Tibial nerve (tissue), 3 donors: ENCODE data around the gene RPLP2.

Source experiments
- POLR2A ChIP-seq, 2 donors: fragments of 450-650 bp; IDR thresholded peaks; one replicate each; pipeline ENCODE4 v1.6.1; 2017; ENCODE audit warnings: antibody characterized with exemption in 2 of 2, mild to moderate bottlenecking in 2 of 2, moderate library complexity in 2 of 2
- TF ChIP-seq, protein P1 (sequence below), 5 experiments: fragments of 200-600 bp in 3 of 5; fragments of 450-650 bp in 2 of 5; sonication (generic) in 3 of 5; IDR thresholded peaks; one replicate each; pipeline ENCODE4 v1.5.1; 2016 to 2019; ENCODE audit warnings: antibody characterized with exemption in 5 of 5, mild to moderate bottlenecking in 3 of 5, moderate library complexity in 2 of 5

DNA sequence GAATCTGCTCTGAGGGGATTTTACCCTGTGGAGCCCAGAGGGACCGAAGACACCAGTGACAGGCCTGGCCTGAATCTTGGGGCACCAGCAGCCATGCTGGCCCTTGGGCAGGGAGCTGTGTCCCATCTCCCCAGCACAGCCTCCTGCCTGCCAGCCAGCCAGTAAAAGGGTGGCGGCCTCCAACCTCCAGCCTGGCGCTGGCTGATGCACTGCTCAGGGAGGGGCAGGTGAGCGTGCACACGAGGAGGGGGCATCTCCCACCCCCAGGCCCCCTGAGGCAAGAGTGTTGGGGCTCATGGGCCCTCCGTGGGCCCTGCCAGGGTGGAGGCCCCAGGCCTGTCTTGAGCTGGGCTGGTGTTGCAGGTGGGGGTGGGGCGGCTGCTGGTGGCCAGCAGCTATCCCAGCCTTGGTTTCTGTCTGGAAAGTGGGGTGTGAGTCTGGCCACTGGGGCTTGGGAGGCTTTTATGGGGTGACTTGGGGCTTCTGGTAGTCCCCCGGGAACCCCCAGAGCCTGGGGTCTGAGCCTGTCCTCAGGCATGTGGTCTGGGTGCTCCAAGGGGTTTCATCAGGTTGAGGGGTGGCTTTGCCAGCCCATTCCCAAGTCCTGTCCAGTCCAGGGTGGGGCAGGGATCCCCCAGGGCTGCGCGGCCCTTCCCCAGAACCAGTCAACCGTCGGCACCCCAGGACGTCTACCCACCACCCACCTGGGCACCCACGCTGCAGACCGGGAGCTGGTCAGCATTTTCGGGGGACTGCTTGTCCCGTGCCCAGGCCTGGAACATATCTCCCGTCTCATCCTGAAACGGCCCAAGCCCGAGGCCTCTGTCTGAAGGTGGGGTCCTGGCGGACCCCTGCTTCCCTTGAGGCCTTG is 50.7 kb downstream of the RPLP2 start:
- no peak for TF ChIP-seq POLR2A (IDR thresholded peaks at IDR 0.05)
- TF ChIP-seq, protein P1, sequence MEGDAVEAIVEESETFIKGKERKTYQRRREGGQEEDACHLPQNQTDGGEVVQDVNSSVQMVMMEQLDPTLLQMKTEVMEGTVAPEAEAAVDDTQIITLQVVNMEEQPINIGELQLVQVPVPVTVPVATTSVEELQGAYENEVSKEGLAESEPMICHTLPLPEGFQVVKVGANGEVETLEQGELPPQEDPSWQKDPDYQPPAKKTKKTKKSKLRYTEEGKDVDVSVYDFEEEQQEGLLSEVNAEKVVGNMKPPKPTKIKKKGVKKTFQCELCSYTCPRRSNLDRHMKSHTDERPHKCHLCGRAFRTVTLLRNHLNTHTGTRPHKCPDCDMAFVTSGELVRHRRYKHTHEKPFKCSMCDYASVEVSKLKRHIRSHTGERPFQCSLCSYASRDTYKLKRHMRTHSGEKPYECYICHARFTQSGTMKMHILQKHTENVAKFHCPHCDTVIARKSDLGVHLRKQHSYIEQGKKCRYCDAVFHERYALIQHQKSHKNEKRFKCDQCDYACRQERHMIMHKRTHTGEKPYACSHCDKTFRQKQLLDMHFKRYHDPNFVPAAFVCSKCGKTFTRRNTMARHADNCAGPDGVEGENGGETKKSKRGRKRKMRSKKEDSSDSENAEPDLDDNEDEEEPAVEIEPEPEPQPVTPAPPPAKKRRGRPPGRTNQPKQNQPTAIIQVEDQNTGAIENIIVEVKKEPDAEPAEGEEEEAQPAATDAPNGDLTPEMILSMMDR (IDR thresholded peaks at IDR 0.05): no peak
